HS-5 (cell line): Measurements from ENCODE around the gene ATP1A1.

ENCODE experiments used
- DNase-seq: peaks from one replicate; pipeline ENCODE4 v3.0.0-alpha.2; 2012; ENCODE audit warnings: low read depth

Gene ATP1A1

DNA sequence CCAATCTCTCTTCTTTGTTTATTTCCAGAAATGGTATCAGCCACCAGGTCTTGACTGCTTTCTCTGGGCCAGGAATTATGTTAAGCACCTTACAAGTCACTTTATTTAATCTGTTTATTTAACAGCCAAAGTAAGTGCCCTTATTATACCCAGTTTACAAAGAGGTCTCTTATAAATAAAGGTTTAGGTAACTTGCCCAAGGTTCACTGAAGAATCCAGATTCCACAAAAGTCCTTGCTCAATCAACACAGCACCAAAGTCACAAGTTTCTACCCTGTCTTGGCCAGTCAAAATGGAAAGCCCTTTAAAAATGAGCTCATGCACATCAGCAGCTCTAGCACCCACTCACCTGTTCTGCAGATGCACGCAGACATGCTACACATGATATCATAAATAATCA lies 28.0 kb upstream of the ATP1A1 start:
- DNase-seq: no peak

DNA sequence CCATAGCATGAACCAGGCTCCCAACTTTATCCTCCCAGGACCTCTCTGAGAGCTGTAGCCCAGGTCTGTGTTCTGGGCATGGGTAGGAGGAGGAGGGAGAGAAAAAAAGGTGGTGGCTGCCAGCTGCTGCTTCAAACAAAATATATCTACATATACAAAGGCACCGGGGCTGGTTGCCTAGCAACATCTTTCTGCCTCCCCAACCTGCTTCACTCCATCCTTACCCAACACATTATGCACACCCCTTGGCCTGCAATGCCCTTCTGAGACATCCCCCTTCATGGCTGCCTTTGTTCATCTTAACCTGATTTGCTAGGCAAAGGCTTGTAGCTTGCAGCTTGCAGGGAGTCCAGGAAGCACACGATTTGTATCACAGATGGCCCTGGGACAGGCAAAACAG lies 27.2 kb upstream of the ATP1A1 start:
- no peak for DNase-seq

DNA sequence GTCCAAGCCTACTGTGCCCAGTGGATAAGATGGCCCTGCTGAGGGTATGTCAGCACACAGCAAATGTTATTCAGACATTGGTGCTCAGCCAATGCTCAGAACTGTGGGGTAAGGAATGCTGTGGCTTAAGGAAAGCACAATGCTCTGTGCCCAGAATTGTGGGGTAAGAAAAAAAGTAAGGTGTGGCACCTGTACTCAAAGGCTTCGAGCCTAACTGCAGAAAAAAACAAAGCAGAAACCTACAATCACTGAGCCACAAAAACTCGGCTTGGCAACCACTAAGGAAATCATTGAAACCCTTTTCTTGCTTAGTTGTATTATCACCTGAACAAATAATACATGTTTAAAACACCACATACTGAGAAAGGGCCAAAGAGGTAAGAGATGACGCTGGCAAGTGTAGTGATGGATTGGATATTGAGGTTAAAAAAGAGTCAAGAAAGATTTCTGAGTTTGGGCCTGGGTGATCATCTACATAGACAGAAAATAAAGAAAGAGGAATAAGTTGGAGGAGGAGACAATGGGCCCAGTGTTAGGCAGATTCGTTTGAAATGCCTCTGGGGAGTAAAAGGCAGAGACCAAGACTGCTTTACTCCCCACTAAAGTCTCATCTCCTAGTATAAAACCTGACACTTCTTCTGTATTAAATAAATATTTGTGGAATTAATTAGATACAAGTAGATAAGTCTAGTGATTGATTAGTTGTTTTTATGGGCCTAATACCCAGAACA lies 25.9 kb upstream of the ATP1A1 start:
- DNase-seq: no peak

DNA sequence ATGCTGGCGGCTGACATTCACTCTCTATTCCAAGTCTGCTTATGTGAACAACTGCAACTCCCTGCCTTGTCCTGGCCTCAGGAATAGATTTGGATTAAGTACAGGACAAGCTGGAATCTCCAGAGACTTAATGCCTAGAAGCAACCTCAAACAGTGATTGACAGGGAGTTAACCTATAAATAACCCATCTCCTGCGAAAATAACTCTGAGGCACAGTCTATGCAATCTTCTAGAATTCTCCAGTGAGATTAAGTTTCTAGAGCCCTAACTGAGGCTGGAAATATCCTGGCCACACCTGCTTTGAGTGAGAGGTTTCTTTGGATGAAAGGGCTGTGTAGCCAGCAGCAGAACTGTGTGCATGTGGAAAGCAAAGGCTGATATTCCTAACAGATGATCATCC lies 25.3 kb upstream of the ATP1A1 start:
- DNase-seq: no peak

DNA sequence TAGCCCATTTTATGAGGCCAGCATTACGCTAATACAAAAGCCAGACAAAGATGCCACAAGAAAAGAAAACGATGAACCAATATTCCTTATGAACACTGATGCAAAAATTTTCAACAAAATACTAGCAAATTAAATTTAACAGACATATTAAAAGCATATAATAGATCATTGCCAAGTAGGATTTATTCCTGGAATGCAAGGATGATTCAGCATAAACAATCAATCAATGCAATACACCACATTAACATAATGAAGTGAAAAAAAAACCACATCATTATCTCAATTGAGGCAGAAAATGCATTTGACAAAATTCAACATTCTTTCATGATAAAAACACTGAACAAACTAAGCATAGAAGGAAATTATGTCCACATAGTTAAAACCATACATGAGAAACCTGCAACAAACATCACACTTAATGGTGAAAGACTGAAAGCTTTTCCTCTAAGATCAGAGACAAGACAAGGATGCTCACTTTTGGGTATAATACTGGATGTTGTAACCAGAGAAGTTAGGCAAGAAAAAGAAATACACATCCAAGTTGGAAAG lies 22.9 kb upstream of the ATP1A1 start:
- no peak for DNase-seq

DNA sequence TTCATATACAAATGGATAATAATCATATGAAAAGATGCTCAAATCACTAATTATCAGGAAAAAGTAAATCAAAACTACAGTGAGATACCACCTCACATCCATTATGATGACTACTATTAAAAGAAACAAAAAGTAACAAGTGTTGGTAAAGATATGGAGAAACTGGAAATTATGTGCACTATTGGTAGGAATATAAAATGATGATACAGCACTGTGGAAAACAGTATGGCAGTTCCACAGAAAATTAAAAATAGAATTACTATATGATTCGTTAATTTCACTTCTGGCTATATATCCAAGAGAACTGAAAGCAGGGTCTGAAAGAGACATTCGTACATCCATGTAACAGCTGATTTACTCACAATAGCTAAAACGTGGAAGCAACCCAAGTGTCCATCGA lies 21.1 kb upstream of the ATP1A1 start:
- DNase-seq: no peak

DNA sequence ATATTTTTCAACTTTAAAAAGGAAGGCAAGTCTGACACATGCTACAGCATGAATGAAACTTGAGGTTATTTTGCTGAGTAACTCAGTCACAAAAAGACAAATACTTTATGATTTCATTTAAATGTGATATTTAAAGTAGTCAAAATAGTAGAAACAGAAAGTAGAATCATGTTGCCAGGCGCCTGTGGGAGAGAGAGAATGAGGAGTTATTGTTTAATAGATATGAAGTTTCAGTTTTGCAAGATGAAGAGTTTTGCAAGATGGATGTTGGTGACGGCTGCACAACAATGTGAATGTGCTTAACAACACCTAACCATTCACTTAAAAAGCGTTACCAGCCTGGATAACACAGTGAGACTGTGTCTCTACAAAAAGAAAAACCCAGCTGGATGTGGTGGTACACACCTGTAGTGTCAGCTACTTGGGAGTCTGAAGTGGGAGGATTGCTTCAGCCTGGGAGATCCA lies 20.7 kb upstream of the ATP1A1 start:
- no peak for DNase-seq

DNA sequence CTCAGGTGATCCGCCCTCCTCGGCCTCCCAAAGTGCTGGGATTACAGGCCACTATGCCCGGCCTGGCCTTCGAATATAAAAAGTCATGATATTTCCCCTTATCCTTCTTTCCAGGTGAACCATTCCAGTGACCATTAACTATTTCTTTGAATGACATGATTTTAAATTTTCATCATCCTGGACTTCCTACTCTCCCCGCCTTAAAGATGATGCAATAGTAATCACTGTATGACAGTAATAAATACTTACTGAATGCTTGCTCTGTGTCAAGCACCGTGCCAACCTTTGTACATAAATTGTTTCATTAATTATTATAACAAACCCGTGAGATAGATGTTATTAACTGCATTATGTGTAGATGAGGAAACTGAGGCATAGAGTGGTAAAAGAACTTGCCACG lies 19.9 kb upstream of the ATP1A1 start:
- DNase-seq: no peak

DNA sequence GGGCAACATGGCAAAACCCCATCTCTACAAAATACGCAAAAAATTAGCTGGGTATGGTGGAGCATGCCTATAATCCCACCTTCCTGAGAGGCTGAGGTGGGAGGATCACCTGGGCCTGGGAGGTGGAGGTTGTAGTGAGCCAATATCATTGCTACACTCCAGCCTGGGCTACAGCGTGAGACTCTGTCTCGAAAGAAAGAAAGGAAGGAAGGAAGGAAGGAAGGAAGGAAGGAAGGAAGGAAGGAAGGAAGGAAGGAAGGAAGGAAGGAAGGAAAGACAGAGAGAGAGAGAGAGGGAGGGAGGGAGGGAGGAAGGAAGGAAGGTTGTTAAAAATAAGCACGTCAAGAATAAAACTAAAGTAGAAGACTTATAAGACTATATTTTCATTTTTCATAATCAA lies 17.0 kb upstream of the ATP1A1 start:
- no peak for DNase-seq

DNA sequence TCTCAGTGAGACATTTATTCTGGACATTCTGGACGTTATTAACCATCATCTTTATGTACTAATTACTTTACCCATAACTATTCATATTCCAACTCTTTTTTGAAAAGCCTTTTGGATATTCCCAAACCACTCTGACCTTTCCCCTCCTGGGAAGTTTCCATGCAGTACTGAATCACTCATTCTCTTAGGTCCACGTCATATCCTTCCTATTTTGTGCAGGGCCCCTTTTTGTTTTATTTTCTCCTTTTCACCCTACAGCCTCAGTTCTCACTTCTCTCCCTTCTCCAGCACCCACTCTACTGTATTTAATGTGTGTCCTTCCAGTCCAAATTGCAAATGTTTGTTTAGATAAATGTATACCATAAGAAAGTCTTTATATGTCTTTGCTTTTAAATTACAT lies 16.4 kb upstream of the ATP1A1 start:
- DNase-seq: no peak

DNA sequence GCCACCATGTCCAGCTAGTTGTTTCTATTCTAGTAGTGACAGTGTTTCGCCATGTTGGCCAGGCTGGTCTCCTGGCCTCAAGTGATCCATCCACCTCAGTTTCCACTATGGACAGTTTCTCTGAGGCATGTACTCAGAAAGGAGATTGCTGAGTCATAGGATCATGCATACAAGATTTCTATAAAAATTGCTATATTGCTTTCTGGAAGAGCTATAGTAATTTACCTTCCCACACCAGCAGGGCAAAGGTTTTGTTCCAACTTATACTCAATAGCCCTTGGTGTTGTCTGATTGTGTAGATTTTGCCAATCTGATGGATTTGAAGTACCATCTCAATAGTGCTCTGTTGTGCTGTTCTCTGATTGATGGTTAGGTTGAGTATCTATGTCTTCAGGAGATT lies 15.6 kb upstream of the ATP1A1 start:
- no peak for DNase-seq

DNA sequence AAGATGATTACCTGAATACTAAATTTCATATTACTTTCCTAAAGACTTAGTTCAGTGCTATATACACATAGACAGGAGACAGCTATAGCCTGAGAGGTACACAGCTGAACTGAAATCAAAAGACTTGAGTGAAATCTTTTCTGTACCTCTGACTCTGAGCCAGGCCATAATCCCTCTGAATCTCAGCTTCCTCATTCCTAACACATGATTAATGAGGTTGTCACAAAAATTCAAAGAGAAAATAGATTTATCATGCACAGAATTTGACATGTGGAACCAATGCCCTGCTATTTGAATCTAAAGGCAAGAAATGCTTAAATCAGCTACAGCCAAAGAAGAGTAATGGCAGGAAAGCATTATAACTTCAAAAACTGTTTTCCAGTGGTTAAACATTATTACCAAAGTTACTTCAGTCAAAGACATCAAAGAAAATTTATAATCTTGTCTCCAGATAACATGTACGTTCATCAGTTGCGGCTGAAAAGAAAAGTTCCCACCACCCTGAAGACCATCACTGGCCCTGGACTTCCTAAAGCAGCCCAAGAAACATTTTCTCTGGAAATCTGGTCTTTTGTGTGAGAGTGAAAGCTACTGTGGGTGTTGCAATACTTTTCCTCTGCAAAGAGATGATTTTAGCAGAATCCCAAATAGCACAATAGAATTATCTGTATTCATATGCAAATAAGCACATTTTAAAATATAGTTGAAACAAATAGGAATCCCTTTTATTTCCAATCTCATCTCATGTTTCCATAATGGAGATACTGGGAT lies 13.8 kb upstream of the ATP1A1 start:
- no peak for DNase-seq

DNA sequence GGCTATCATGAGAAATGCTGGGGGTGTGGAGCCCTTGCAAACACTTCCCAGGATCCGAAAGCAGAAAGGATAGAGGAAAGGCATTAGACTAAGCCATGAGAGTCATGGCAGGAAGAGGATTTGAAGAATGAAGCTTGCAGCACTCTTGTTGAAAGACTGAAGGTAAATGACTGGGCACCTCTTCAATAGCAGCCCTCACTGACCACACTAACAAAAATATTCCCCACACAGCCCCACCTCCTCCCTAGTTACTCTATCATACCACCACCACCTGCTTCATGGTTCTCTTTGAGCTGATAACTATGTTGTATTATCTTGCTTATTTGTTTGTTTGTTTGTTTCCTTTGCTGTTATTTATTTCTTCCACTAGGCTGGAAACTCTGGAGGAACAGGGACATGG lies 13.2 kb upstream of the ATP1A1 start:
- no peak for DNase-seq

DNA sequence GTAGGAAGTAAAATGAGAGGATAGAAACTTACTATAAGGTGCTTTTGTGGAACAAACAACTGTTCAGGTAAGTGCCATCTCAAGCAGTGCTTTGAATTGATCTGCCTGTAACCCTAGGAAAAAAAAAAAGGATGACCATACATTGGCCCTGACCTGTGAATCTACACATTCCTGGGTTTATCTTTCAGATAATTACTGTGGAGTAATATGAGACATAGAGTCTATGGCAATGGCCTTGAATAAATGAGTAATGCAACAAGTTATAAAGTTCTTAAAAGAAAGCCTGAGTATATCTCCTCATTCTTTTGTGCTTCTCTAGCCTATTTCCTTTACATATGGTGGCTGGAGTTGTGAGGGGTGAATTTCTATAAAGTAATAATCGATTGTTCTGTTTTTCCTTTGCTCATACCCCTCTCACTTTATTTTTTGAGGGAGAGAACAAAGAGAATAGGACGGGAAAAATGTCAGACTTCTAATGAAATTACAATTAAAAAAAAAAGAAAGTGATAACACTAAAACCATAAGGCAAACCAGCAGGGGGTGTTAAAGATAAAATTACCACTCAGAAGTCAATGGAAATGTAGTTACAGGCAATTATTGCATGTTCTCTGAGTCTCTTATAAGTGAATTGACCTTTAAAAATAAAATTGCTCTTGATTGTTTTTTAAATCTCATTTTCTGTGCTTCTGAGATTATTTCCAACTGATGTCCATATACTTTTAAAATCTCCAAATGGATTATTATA lies 12.4 kb upstream of the ATP1A1 start:
- no peak for DNase-seq

DNA sequence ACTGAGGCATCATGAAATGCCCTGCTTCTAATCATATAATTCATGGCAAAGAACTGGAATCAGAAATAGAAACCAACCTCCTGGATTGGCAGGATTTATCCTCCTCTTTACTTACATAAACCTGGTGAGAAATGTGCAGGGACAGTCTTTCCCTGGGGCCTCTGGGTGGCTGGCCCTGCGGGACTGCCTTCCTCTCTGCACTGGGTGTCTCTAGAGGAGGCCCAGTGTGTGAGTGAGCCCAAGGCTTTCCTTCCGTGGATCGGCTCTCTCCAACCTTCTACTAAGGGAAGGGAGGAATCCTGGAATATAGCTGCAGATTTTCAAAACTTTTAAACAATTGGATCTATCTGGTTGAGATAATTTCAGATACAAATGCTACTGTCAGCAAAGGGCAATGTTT lies 11.4 kb upstream of the ATP1A1 start:
- no peak for DNase-seq

DNA sequence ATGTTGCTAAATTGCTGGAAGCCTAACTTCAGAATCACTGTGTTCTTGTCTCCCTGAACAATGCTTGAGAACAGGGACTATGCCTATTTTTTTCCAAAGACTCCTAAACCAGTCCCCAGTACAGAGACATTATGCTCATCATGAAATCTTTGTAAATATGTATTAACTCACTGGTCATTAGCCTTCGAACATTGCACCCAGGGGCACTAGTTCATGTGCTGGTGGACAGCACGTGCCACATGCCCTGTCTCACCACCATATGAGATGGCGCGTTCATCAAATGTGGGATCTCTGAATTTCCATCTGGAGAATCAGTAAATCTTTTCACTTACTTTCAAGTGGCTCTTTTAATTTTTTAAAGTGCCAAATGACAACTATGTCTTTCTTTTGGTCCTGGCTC lies 11.0 kb upstream of the ATP1A1 start:
- no peak for DNase-seq

DNA sequence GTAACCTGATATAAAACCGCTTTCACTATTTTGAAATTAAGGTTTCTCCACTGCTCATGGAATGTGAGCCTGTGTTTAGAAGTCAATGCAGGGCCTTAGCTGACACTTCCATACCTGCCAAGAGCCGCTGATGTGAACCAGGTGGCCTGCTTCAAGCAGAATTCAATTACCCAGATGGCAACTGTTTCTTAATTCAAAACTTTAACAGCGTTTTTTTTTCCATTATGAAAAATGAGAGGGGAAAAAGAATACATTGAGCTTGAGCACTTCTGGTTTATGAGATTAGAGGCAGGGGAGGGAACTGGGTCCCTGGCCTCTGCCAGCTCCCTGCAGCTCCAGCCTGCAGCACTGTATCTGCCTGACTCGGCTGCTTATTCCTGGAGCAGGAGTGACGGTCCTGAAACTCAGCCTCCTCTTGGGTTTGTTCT lies 7.7 kb upstream of the ATP1A1 start:
- no peak for DNase-seq

DNA sequence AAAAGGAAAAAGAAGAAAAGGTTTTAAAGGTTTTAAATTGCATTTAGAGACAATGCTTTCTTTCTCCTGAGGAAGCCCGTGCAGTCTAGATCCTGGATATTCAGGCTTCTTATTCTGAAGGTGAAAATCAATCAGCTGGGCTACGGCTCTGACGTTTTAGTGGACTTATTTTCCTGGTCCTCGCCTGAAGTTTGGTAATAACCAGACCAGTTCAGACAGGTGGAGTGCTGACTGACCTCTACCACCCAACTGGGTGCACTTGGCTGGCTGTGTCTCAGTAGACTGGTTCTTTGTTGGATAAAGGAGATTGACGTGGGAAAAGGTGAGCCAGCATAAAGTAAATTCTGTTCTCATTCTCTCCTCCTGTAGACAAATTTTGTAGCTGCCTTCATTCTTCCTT lies 7.2 kb upstream of the ATP1A1 start:
- no peak for DNase-seq

DNA sequence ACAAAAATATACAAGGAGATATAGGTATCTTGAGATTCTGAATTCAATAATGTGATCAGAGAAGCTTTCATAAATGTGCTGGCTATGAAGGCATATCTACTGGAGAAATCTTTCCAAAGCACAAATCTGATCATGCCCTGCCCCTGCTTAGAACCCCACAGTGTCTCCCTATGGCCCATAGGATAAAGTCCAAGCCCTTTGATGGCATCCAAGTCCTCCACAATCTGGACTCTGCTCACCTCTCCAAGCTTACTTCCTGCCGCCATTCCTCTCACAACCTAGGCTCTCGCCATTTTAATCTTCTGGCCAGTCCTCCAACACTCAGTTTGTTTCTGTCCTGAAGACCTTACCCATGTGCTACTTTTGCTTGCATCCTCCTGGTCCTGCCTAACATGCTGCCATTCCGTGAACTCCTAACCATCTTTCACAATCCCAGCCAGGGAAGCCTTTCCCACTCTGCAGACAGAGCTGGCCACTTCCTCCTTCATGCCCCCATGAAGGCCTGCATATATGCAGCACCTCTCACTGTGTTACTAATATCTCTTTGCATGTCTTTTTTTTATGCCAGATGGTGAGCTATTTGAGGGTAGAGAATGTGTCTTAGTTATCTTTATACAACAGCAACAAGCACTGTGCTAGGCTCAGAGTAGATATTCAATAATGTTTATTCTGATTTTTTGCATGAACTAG lies 5.6 kb upstream of the ATP1A1 start:
- DNase-seq: no peak

DNA sequence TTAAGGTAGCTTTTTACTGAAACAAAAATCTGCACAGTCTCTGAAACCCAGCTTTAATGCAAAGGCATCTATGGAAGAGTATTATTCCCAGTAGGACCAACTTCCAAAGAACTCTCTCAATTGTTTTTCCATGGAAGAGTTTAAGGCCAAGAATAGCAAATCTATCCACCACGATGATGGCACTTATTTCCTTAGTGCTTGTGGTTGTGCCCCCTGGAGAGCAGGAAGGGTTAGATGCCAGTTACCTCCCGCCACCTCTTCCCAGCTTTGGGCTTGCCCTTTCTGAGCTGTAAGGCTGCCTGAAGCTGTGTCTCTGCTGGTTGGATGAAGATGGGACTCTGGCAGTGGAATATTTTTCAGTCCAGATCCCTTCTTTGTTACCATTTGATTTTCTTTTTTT lies 4.8 kb upstream of the ATP1A1 start:
- no peak for DNase-seq

DNA sequence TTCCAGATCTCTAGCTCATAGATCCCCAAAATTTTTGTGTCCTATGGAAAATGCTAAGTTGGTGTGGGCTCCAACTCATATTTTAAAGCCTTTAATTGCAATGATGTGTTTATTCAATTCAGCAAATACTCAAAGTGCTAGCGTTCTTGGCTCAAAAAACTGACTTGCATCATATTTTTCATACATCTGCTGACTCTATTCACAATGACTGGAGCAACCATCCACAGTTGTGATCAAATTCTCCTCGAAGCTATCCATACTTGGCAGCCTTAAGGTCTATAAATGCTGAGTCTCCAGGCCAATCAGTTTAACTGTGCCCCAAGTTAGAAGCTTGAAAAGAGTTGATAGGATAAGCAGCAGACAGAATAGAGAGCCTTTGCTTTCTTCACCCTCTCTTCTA lies 2.9 kb upstream of the ATP1A1 start:
- no peak for DNase-seq

DNA sequence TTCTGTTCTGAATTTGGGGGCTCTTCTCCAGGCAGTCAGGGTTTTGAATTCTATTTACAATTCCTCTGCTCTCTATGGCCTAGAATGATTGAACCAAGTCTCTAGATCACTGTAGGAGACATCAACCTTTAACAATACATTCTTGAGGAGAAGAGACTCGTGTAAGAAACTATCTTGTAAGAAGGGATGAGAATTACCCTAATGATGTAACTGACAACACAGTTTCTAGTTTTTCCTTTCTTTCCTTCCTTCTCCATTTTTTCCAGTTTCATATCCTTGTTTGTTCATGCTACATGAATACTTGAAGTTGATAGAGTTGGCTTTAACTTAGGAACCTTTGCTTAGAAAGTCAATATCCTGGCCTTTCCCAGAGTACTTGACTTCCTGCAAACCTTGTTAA lies 1.3 kb upstream of the ATP1A1 start:
- DNase-seq: no peak
